ENCODE data around the gene OR13C8.
"Not testable (repeated sequence)": the region's sequence is repeated elsewhere in the genome, so short reads cannot be mapped to it uniquely, and the experiment has no call there.

OR13C8 gene, protein sequence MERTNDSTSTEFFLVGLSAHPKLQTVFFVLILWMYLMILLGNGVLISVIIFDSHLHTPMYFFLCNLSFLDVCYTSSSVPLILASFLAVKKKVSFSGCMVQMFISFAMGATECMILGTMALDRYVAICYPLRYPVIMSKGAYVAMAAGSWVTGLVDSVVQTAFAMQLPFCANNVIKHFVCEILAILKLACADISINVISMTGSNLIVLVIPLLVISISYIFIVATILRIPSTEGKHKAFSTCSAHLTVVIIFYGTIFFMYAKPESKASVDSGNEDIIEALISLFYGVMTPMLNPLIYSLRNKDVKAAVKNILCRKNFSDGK

DNA sequence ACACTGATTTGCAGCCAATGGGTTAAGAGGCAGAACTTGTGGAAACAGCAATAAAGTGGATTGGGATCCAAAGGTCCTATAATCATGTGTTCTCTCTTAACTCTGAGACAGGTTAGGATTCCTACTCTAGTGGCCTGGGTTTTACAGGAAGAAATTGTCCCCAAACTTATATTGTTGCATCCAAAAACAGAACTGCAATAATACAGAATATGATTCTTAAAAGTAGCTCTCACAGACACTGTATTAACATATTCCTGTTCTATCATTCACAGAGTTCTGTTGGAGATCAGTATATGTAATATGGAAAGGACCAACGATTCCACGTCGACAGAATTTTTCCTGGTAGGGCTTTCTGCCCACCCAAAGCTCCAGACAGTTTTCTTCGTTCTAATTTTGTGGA lies at the start of gene OR13C8:
Gene OR13C8, plus strand, starts transcription at position 301 of the 400 bp plus-strand sequence. Its CDS starts 0 bp downstream, at position 301.
- DNase-seq (ENCODE audit: low read depth in 2 of 2, low spot score in 1 of 2): no peak

DNA sequence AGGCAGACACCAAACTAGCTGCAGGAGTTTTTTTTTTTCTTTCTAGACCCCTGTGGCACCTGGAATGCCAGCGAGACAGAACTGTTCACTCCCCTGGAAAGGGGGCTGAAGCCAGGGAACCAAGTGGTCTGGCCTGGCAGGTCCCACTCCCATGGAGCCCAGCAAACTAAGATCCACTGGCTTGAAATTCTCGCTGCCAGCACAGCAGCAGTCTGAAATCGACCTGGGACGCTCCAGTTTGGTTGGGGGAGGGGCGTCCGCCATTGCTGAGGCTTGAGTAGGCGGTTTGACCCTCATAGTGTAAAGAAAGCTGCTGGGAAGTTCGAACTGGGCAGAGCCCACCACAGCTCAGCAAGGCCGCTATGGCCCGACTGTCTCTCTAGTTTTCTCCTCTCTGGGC lies 48.7 kb upstream of the OR13C8 start:
- not testable (repeated sequence) for DNase-seq (ENCODE audit: low read depth in 2 of 2, low spot score in 1 of 2)

DNA sequence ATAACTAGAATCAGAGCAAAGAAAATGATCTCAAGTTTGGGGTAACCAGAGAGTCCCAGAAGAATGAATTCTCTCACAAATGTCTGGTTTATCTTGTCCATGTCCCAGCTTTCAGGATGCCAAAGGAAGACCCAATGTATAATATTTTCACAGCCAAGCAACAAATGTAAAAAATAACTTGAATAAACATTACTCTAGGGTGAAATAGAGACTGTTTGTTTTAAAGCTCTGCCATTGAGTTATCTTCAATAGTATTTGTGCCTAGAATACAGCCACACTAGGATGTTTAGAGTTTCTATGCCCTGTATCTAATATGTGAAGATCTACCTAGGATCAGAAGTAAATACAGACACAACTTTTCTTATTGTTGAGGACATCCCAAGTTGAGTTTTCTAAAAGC lies 41.9 kb upstream of the OR13C8 start, which contains the start of gene OR13C4:
Gene OR13C4, minus strand, starts transcription at position 101 of the 400 bp plus-strand sequence. Its CDS starts 0 bp downstream, at position 101.
- DNase-seq (ENCODE audit: low read depth in 2 of 2, low spot score in 1 of 2): no peak

DNA sequence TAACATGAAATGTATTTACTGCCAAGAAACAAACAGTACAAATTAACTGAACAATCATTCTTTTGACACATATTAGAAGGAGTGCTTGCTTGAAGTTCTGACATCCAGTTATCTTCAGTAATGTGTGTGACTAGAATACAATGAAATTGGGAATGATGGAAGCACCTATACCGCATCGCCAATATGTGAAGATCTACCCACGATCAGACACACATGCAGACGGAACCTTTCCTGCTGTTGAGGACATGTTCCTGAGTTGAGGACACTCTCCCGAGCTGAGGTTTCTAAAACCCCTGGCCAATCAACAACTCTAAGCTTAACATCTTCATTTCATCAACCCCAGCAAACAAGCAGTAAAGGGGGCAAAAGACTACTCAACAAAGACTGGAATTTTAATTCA lies 32.2 kb upstream of the OR13C8 start, which contains the start of gene OR13C3:
Gene OR13C3, minus strand, starts transcription at position 101 of the 400 bp plus-strand sequence. CDS start 133 bp downstream, outside the sequence.
- DNase-seq (ENCODE audit: low read depth in 2 of 2, low spot score in 1 of 2): no peak

DNA sequence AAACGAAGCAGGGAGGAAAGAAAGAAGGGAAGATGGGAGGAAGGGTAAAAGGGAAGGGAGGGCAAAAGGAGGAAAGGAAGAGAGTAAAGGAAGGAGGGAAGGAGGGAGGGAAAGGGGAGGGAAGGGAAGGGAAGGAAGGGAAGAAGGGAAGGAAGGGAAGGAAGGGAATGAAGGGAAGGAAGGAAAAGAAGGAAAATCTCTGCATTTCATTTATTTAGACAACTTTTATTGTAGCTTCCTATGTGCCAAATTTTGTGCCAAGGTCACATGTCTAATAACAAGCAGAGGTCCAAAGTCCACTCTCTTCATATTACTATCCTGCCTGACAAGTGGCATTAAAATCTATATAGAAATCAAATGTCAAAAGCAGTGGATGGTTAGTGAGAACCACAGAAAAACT lies 29.7 kb upstream of the OR13C8 start:
- DNase-seq (ENCODE audit: low read depth in 2 of 2, low spot score in 1 of 2): no peak

DNA sequence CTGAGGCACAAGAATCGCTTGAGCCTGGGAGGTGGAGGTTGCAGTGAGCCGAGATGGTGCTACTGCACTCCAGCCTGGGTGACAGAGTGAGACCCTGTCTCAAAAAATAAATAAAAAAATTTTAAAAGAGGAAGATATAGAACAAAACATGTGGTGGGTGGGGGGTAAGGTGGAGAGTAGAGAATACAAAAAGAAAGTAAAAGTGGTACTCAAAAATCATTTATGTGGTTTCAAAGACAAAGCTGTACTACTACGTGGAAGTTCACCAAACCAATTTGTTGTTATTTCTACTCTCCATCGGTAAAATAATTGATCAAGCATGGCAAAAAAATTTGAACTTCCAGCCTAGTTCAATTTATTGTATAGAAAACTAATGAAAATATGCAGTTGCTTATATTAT lies 24.3 kb upstream of the OR13C8 start:
- no peak for DNase-seq (ENCODE audit: low read depth in 2 of 2, low spot score in 1 of 2)

DNA sequence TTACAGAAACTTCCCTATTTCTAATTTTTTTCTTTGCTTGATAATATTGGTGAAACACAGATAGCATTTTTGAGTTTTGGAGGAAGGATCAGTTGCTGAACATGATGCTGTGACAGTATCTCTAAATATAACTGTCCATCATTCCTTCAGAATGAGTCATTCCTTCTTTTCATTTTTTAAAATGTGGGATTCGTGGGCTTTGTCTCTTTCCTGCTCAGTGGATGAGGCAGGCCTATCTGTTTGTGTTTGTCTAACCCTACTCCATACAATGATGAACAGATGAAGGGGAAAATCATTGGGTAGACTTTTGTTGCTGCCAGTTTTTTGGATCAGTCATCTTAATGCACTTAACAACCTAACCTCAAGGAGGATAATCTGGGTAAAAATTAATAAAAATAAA lies 15.7 kb upstream of the OR13C8 start:
- DNase-seq (ENCODE audit: low read depth in 2 of 2, low spot score in 1 of 2): no peak

DNA sequence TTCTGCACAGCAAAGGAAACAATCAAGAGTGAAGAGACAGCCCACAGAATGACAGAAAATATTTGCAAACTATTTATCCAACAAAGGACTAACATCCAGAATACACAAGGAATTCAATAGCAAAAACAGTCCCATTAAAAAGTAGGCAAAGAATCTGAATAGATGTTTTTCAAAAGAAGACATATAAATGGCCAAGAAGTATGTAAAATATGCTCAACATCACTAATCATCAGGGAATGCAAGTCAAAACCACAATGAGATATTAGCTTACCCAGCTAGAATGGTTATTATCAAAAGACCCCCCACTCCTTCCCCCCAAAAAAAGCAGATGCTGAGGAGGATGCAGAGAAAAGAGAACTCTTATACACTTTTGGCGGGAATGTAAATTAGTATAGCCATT lies 13.4 kb upstream of the OR13C8 start:
- no peak for DNase-seq (ENCODE audit: low read depth in 2 of 2, low spot score in 1 of 2)

DNA sequence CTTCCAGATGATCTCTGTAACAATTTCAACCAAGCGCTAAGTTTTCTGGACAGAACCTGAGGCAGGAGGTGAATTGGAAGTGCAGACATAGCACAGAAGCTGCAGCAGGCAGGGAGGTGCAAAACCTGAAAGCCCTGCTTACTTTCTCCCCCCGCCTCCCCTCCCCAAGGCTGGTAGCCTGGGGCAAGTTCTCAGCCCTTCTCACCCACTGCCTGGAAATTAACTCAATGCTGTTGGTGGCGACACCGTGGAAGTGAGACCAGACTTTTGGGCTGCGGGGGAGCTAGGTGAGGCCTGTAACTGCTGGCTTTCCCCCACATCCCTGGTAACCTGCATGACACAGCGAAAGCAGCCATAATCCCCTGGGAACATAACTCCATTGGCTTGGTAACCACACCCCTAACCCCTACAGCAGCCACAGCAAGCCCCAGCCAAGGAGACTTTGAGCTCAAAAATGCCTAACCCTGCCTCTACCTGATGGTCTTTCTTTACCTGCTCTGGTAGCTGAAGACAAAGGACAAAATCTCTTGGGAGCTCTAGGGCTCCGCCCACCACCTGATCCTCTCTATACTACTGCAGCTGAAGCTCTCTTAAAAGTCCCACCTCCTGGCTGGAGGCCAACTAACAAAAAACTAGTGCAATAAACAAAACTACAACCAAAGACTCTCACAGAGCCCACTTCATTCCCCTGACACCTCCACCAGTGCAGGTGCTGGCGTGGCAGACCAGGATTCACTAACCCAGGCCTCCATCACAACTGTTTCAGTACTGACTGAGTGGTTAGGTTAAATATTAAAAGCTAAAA lies 11.9 kb upstream of the OR13C8 start:
- DNase-seq (ENCODE audit: low read depth in 2 of 2, low spot score in 1 of 2): no peak

DNA sequence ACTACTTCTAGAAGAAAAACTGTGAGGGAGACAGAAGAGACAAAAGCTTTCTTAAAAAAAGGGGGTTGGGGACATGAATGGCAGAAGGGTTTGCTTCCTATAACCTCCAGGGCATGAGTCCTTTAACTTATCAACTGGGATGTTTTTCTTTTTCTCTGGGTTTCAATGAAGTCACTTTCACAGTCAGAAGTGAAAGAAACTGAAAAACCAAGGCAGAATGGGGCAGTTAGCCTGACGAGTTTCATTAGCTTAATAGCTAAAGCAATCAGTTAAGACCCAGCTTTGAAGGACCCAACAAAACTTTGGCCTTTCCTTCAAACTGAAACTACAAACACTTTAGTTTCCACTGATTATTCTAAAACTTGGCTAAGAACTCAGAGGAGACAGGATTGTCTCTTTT lies 4.6 kb upstream of the OR13C8 start:
- DNase-seq (ENCODE audit: low read depth in 2 of 2, low spot score in 1 of 2): no peak

DNA sequence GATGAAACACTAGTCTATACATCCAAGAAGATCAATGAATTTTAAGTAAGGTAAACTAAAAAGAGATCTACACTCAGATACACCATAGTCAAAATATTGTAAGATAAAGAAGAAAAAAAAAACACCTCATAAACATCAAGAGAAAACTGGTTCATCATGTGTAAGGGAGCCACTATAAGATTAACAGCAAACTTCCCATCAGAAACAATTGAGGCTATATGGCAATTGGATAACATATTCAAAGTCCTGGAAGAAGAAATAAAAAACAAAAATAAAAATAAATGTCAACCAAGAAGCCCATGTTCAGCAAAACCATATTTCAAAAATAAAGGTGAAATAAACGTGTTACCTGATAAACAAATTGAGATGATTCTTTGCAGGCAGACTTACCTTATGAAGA lies 3.6 kb downstream of the OR13C8 start:
- DNase-seq (ENCODE audit: low read depth in 2 of 2, low spot score in 1 of 2): no peak

DNA sequence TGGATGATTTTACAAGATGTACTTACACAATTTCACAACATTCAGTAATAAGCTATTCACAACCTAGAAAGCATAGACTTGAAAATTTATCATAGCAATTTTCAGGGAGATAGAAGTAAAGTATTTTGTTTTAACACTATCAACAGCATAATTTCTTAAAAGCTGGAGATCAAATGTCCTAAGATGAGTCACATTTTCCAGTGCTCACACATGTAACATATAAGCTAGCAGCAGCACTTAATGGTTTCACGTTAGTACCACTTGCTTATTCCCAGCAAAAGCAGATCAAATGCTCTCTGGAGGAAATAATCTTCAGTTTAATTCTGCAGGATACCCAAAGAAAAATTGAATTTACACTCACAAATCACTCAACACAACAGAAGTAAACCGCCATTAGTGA lies 6.5 kb downstream of the OR13C8 start:
- no peak for DNase-seq (ENCODE audit: low read depth in 2 of 2, low spot score in 1 of 2)

DNA sequence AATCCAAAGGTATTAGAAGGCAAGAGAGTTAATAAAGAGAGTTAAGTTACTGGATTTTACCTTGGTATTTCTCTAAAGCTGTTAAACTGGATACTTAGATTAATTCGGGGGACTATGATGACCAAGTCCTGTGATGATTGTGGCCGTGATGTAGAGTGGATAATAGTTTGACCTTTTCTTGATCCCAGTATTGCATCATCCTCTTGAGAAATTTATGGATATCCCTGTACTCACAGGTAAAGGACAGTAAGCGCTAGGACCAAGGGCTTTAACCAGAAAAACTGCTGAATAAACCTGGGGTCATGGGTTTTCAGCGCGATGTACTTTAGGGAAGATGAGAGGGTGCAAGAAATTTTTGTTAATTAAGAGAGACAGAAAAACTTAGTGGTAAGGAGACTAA lies 8.3 kb downstream of the OR13C8 start:
- DNase-seq (ENCODE audit: low read depth in 2 of 2, low spot score in 1 of 2): no peak

DNA sequence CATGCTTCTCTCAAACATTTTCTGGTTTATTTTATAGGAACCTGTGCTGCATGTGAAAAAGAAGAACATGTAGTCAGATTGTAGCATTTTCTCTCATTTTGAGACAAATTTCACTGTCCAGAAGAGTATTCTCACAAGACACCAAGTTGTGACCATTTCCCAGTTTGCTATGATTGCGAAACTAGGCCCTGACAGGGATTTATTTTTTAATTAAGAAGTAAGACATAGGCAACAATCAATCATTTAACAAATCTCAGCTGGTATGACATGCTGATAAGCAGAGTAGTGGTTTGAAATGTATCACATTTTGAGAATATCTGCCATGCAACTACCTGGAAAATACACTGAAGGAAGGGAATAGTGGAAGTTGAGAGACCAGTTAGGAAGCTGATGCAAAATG lies 11.6 kb downstream of the OR13C8 start:
- no peak for DNase-seq (ENCODE audit: low read depth in 2 of 2, low spot score in 1 of 2)

DNA sequence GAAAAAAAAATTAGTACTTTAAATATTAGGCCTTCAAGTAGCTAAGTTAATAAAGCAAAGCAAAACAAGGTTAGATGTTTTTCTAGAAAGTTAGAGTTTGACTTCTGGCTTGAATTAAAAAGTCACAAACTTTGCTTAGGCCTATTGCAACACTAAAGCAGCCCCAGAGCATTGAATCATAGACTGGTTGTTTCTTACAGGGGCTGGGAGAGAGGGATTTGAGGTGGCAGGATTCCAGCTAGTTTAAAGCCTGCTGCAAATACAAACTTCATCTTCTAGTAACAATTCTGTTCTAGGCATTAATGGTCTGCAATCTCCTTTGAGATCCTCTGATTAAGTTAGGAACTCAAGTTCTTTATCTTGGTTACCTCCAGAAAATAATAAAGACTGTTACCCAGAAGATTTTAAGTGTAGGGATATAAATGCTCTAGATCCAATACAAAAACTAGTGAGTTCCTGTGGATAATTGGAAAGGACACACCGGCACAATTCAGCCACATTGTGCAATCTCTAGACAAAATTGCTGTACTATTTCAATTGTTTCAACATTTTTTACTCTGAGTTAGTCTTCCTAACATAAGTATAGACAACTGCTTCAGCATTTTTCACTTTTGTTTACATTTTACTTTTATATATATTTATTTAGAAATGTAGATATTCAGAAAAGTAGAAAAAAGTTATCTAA lies 17.7 kb downstream of the OR13C8 start:
- DNase-seq (ENCODE audit: low read depth in 2 of 2, low spot score in 1 of 2): no peak

DNA sequence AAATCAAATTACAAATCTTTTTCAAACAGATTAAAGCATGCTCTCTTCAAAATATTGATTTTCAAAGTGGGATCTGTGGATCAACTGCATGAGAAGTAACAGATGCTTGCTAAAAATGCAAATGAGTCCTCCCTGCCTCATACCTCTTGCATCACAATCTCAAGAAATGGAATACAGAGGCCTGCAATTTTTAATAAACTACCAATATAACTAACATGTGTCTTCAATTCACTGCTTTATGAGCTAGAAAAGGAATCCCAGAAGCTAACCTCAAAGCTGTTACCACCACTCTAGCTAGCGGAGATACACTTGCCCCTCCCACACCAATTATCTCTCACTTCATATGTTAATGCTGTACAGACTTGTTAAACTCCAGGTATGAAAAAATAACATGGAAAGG lies 20.7 kb downstream of the OR13C8 start:
- no peak for DNase-seq (ENCODE audit: low read depth in 2 of 2, low spot score in 1 of 2)

DNA sequence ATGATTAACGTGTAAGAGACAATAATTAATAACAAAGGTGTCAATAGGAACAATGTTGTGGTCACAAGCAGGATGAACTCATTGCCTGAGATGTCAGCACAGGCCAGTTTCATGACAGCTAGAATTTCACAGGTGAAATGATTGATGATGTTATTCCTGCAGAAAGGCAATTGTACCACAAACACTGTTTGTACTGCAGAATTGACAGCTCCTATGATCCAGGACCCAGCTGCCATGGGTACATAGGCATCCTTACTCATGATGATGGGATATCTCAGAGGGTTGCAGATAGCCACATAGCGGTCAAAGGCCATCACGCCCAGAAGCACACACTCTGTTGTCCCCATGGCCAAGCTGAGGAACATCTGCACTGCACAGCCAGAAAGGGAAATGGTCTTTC lies 29.8 kb downstream of the OR13C8 start:
- not testable (repeated sequence) for DNase-seq (ENCODE audit: low read depth in 2 of 2, low spot score in 1 of 2)

DNA sequence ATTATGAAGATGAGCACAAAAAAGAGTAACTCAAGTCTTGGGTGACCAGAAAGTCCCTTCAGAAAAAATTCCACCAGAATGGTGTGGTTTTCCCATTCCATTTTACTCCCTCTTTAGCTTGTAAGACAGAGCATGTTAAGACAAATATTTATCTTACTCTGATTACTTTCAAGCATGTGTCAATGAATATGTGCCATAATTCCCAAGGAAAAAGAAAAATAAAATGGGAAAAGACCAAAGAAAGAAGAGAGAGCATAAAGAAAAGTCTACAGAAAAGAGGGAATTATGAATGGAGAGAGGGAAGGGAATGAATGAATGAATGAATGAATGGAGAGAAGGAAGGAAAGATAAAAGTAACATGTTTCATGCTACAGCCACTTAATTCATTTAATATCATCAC lies 30.3 kb downstream of the OR13C8 start, which contains the start of gene OR13C5:
Gene OR13C5, minus strand, starts transcription at position 101 of the 400 bp plus-strand sequence. Its CDS starts 0 bp downstream, at position 101.
- DNase-seq (ENCODE audit: low read depth in 2 of 2, low spot score in 1 of 2): not testable (repeated sequence)

DNA sequence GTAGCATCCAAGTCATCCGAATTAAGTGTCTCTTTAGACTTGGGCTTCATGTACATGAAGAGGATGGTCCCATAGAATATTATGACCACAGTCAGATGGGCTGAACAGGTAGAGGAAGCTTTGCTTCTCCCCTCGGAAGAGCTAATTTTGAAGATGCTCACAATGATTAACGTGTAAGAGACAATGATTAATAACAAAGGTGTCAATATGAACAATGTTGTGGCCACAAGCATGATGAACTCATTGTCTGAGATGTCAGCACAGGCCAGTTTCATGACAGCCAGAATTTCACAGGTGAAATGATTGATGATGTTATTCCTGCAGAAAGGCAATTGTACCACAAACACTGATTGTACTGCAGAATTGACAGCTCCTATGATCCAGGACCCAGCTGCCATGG lies 35.8 kb downstream of the OR13C8 start:
- no peak for DNase-seq (ENCODE audit: low read depth in 2 of 2, low spot score in 1 of 2)

DNA sequence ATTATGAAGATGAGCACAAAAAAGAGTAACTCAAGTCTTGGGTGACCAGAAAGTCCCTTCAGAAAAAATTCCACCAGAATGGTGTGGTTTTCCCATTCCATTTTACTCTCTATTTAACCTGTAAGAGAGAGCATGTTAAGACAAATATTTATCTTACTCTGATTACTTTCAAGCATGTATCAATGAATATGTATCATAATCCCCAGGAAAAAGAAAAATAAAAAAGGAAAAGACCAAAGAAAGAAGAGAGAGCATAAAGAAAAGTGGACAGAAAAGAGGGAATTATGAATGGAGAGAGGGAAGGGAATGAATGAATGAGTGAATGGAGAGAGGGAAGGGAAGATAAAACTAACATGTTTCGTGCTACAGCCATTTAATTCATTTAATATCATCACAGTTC lies 36.6 kb downstream of the OR13C8 start, which contains the start of gene OR13C2:
Gene OR13C2, minus strand, starts transcription at position 101 of the 400 bp plus-strand sequence. Its CDS starts 0 bp downstream, at position 101.
- DNase-seq (ENCODE audit: low read depth in 2 of 2, low spot score in 1 of 2): not testable (repeated sequence)

DNA sequence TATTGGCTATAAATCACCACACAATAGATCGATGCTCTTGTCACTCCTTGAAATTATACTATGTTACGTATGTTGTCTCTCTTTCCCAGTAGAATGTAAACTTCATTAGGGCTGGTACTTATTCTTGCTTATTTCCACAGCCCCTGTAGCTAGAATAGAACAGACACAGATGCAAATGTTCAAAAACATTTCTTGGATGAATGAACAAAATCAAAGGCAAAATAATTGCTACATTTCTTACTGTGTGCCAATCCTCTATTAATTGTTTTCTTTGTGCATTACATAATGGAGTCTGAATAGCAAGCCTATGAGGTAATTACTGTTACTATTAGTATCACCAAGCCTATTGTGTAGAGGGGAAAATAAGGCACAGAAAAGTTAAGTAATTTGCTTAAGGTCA lies 37.2 kb downstream of the OR13C8 start:
- no peak for DNase-seq (ENCODE audit: low read depth in 2 of 2, low spot score in 1 of 2)

Data from stimulated activated CD8-positive, alpha-beta memory T cell treated with anti-CD3 and anti-CD28 coated beads, Interleukin-4, amount 100 ng/mL, for 4 hours (primary cell).